ENCODE results near the gene NAMPT.
"Not testable (repeated sequence)": the region's sequence is repeated elsewhere in the genome, so short reads cannot be mapped to it uniquely, and the experiment has no call there.

NAMPT gene

DNA sequence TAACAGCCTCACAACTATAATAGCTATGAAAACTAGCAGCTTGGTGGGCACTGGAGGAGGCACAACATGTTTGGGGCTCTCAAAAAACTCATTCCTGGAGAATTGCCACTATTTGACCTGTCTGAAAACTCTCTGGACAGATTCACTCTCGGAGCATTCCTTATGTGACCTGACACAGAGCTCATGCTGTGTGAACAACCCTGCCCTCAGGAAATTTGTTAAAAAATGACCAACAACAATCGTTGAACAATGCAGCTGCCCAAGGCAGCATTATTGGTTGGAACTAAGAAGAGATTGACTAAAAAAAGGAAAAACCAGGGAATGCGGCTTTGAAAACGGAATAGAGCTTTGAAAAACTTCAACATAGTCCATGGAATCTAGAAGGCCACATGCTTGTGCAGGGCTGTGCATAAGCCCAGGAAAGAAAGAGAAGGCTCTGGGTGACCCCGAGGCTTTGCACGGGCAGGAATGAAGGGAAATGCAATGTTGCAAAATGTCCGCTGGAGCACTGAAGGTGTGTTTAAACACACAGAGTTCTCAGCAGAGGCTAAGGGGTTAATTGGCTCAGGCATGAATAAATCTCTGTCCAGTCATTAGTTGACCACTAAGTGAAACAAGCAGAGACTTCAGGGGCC, 52.8 kb downstream of the NAMPT start:
- no peak for DNase-seq

- DNase-seq = no peak
These were observed 58.9 kb downstream of the NAMPT start for GRCh38 chr7:106225856-106226255.

DNA sequence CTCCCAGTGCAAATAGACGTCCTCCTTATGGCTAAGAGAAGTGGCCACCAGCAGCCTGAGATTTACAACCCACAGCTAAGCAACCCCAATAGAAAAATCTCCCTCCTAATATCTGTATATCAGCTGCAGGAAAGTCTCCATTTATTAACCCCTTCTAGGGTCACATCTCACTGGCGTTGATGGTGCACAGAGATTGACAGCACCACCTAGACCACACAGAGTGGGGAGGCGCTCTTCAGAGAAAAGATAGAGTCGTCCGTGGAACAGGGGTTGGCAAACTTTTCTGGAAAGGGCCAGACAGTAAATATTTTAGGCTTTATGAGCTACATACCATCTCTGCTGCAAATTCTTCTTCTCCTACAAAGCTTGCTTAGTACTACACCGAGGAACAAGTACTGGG, 60.0 kb downstream of the NAMPT start:
- DNase-seq = no peak

- DNase-seq = no peak
These were observed 61.6 kb downstream of the NAMPT start for GRCh38 chr7:106223156-106223555.

GRCh38 chr7:106222545-106222944, 62.2 kb downstream of the NAMPT start:
- DNase-seq = no peak

- no peak for DNase-seq
These were observed 64.5 kb downstream of the NAMPT start for GRCh38 chr7:106220307-106220706.

DNA sequence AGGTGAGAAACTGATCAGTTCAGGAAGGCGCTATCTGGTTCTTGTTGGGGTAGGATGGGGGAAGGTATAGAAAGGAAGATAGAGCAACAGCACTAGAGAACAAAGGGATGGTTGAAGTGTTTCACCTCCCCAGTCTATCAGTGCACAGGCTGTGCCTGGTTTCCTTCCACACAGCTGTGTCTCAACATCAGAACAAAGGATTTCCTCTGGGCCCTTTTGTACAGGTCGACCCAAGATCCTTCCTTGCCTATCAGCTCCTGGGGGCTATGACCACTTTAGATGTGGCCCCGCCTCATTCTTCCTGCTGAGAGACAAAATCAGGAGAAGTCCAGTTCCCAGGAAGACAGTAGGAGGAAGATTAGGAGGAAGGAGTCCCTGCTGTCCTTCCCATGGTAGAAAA, 65.6 kb downstream of the NAMPT start:
- DNase-seq = no peak

DNA sequence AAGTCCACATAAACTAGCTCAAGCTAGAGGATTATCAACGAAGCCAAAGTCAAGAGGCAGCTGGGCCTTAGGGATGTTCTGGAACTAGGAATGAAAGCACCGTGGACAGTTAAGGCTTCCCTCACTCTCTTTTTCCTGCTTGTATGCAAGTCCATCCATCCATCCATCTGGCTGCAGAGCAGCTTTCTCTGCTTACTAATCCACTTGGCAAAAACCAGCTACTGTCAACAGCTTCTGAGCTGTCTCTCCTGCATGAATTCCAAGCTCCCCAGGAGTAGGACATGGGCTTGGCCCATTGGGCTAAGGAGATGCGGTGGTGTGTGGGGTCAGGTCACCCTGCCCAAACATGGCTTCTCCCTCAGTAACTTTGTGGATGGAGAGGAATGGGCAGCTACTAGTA, 66.2 kb downstream of the NAMPT start:
- DNase-seq = no peak

DNA sequence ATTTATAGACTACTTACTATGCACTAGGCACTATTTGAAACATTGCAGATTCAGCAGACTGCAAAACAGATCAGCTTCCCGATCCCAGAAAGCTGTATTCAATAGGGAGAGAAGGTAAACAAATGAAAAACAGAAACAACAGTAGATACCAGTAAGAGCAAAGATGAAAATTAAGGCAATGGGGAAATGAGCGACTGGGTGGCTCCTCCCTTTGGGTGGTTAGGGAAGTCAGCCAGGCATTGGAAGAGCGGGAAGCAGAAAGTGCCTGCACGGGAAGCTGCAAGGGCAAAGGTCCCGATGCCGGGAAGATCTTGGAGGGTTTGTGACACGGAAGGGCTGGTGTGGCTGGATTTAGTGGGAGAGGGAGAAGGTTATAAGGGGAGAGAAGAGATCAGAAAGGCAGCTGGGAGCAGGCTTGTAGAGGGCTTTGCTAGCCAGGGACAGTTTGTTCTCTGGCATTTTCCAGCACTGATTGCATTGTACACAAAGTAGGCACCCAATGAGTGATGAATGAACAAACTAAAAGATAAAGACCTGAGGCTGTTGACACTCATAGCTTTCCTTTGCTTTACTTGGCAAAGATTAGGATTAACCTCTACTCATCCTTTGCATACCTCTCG, 67.8 kb downstream of the NAMPT start:
- no peak for DNase-seq

GRCh38 chr7:106216517-106216922, 68.3 kb downstream of the NAMPT start:
- DNase-seq = no peak

- DNase-seq = no peak
These were observed 68.8 kb downstream of the NAMPT start for GRCh38 chr7:106215868-106216516.

DNA sequence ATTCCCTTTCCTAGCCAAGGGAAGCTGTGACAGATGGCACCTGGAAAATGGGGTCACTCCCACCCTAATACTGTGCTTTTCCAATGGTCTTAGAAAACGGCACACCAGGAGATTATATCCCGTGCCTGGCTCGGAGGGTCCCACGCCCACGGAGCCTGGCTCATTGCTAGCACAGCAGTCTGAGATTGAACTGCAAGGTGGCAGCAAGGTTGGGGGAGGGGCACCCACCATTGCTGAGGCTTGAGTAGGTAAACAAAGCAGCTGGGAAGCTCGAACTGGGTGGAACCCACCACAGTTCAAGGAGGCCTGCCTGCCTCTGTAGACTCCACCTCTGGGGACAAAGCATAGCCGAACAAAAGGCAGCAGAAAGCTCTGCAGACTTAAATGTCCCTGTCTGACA, 75.8 kb downstream of the NAMPT start:
- DNase-seq = not testable (repeated sequence)

GRCh38 chr7:106206826-106207541, 77.8 kb downstream of the NAMPT start:
- DNase-seq = no peak

DNA sequence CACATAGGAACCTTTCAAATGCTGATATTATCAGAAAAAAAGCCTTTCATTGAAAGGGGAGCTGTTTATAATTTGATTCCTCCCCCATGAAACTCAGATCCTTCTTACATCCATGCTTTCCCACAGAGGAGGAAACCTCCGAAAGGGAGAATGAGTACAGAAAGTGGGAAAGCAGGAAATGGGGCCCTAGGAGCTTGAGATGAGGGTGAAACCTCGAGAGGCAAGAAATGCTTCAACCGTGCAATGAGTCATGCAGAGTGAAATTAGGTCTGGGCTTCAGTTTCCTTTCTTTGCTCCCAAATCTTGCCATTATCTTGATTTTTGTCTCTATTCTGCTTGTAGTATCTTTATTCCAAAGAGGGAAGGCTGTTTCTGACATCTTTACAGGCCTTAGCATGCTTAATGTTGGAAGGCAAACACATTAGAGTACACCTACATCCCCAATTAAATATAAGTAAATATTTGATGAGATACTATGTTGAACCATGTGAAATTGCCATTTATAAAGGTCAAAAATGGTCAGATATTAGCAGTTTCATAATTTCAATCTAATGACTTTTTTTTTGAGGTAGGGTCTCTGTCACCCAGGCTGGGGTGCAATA, 79.1 kb downstream of the NAMPT start:
- DNase-seq = no peak

DNA sequence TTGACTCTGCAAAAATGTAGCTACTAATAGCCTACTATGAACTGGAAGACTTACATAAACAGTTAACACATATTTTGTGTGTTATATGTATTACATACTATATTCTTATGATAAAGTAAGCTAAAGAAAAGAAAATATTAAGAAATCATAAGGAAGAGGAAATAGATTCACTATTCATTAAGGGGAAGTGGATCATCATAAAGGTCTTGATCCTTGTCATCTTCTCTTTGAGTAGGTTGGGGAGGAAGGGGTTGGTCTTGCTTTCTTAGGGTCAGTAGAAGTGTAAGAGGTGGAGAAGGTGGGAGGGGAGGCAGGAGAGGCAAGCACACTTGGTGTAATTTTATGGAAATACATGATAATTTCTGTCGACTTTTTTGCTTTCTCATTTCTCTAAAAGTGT, 81.3 kb downstream of the NAMPT start:
- DNase-seq = no peak

DNA sequence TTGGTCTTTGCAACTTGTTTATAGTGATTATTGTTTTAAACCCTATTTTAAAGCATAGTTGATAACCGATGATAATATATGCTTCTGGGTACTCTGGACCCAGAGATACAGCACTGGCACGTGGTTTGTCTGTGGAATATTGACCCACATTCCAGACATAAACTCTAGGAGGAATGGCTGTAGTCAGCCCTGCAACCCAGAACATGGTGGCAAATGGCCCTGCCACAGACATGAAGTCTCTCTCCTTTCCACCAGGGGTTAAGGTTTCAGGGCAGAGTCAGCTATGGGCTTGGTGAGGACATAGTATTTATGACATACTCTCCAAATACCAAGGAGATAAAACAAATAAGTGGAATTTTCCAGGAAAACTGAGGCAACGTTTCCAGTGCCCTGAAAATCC, 83.6 kb downstream of the NAMPT start:
- no peak for DNase-seq

GRCh38 chr7:106199813-106200364, 84.9 kb downstream of the NAMPT start:
- DNase-seq = no peak

- DNase-seq = no peak
These were observed 85.8 kb downstream of the NAMPT start for GRCh38 chr7:106199024-106199423.

Data from nucleus accumbens (tissue), 56 donors.